Activated naive CD4-positive, alpha-beta T cell treated with anti-CD3 and anti-CD28 coated beads, Interleukin-2, amount 50 U/mL, for 72 hours (primary cell): ENCODE results near the gene PPHLN1. TPM values are rescaled to one million over a fixed set of nuclear protein-coding genes. Genes with fewer than 3 reads are reported as not detected.
"Not testable (repeated sequence)": the region's sequence is repeated elsewhere in the genome, so short reads cannot be mapped to it uniquely, and the experiment has no call there.

Experiments
- ATAC-seq, 2 donors: fragments of 150-1000 bp; cut with Tn5 transposase; 2 replicates each; pipeline ENCODE4 v1.10.0; 2021; ENCODE audit warnings: mild to moderate bottlenecking in 2 of 2, moderate library complexity in 2 of 2
- DNase-seq, 2 donors: peaks; one replicate each; pipeline ENCODE4 v3.0.0; 2021 to 2022; ENCODE audit warnings: low spot score in 2 of 2
- H3K27ac Mint-ChIP-seq, 2 donors: one replicate each; pipeline ENCODE4 v1.8.0; 2022; ENCODE audit warnings: mild to moderate bottlenecking in 2 of 2, mixed read lengths in 2 of 2
- H3K36me3 Mint-ChIP-seq, 2 donors: one replicate each; pipeline ENCODE4 v1.8.0; 2022; ENCODE audit warnings: mixed read lengths in 2 of 2
- H3K9me3 Mint-ChIP-seq, 2 donors: one replicate each; pipeline ENCODE4 v1.8.0; 2022; ENCODE audit warnings: mixed read lengths in 2 of 2
- total RNA-seq, 2 donors: library from RNA; stranded (reverse); gene quantifications; one replicate each; pipeline ENCODE4 v1.2.3, GENCODE V29; 2022

Gene PPHLN1
- total RNA-seq, 2 donors from 2014 or later = 62.8 to 91.0 TPM

DNA sequence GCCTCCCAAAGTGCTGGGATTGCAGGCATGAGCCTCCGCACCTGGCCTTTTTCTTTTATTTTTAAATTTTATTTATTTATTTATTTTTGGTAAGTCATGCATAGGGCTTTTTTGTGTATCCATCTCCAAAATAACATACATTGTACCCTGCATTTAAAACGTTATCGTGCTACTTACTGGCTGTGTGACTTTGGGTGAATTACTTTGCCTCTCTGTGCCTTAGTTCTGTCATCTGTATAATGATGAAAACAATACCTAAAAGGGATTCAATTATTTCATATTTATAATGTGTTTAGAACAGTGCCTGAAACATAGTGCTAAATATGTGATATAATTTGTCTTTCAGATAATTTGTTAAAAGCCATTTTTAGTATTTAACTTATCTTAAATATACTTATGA lies 19.7 kb upstream of the PPHLN1 start:
- H3K36me3 Mint-ChIP-seq = no peaks in the 10 kb centered on the region
- no peak overlapping the region for H3K27ac Mint-ChIP-seq
- no peak for ATAC-seq
- DNase-seq = no peak
- H3K9me3 Mint-ChIP-seq = no peaks in the 10 kb centered on the region

DNA sequence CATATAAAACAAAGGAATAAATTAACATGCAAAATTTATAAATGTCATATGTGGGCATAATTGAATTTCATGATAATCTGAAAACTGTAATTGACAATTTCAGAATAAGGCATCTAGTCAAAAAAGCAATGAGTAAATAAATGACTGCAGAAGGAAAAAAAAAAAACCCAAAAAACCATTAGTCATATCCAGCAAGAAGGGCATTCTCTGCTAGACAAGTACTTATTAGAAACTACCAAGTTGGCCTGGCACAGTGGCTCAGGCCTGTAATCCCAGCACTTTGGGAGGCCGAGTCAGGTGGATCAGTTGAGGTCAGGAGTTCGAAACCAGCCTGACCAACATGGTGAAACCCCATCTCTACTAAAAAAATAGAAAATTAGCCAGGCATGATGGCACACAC lies 17.6 kb upstream of the PPHLN1 start:
- DNase-seq = no peak

DNA sequence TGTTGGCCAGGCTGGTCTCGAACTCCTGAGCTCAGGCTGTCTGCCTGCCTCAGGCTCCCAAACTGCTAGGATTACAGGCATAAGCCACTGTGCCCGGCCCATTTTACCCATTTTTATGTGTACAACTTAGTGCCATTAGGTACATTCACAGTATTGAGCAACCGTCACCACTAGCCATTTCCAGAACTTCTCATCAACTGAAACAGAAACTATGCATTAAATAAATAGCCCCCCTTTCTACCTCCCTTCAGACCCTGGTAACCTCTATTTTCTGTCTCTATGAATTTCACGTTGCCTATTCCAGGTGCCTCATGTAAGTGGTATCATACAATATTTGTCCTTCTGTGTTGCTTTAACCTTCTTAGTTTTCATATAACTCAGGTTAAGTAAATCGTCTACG lies 16.0 kb upstream of the PPHLN1 start:
- DNase-seq (no peak), ATAC-seq (no peak)
- H3K36me3 Mint-ChIP-seq = peaks cover 0 to 3% of the 10 kb centered on the region in 2 donors
- H3K9me3 Mint-ChIP-seq = no peaks in the 10 kb centered on the region
- no peak overlapping the region for H3K27ac Mint-ChIP-seq

More for the DNA sequence above, 17.6 kb upstream of the PPHLN1 start:
- H3K27ac Mint-ChIP-seq = no peak overlapping the region
- no peaks in the 10 kb centered on the region for H3K9me3 Mint-ChIP-seq
- peak in 1 of 2 donors; percentile 64 for ATAC-seq
- H3K36me3 Mint-ChIP-seq = no peaks in the 10 kb centered on the region

DNA sequence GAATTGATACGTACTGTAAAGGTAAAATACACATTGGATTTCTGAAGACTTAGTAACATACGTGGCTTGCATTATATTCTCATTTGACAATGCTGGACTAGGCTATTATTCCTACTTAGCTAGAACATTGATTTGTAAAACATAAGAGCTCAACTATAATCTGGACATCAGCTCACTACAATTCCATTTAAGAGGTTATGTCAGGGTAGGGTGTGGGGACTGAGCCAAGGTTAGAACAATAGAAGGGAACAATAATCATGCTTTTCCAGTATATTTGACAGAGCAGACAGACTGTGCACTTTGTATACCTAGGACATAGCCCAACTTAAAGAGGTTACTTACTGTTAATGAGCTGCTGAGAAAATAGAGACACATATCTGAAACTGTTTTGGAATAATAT lies 10.9 kb upstream of the PPHLN1 start:
- Mint-ChIP-seq H3K27ac (no peak overlapping the region), H3K9me3 (no peaks in the 10 kb centered on the region), H3K36me3 (peaks cover 0 to 5% of the 10 kb centered on the region in 2 donors)
- DNase-seq = no peak
- no peak for ATAC-seq

DNA sequence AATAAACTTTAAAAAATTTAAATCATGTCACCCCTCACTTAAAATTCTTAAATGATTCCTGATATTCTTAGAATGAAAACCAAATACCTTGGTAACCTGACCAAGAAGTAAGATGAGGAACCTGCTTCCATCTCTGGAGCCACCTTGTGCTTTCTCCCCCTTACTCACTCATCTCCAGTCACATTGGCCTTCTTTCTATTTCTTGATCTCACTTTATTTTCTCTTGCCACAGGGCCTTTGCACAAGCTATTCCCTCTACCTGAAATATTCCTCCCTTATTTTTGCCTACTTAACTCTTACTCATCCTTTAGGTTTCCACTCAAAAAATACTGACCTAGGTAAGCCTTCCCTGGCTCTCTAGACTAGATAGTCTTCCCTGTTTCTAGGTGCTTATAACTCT lies 5.2 kb upstream of the PPHLN1 start:
- Mint-ChIP-seq H3K36me3 (peaks cover 7 to 8% of the 10 kb centered on the region in 2 donors), H3K9me3 (no peaks in the 10 kb centered on the region), H3K27ac (no peak overlapping the region)
- DNase-seq (no peak), ATAC-seq (no peak)

DNA sequence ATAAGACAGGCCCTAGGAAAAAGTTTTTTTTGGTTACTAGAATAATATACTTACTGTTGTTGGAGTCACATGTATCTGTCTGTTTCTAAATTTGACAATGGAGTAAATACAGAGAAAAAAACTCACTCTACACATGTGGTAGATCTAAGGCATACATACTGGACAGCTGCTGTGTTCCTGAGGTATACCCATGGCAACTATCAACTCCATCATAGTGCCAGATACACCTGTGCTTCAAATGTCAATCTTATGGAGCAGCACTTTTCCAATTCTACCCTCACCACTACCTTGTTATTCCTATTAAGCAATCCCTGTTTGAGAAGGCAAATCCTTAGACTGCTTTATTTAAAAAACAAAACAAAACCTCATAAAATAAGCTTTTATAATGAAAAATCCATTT lies 3.4 kb upstream of the PPHLN1 start:
- DNase-seq = no peak
- no peaks in the 10 kb centered on the region for H3K9me3 Mint-ChIP-seq
- ATAC-seq = no peak
- peaks cover 22 to 26% of the 10 kb centered on the region in 2 donors for H3K36me3 Mint-ChIP-seq
- no peak overlapping the region for H3K27ac Mint-ChIP-seq

DNA sequence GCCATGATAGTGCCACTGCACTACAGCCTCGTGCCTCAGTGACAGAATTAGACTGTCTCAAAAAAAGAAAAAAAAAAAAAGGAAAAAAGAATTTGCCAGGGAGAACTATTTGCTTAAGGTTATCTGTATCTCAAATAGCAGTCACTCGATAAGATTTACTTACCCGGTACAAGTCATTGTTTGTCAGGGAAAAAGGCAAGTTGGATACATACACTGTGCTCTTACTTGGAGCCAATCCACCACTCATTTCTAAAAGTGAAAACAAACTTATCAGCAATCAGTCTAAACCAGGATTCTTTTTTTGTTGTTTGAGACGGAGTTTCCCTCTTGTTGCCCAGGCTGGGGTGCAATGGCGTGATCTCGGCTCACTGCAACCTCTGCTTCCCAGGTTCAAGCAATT lies 2.1 kb upstream of the PPHLN1 start:
- ATAC-seq (no peak), DNase-seq (no peak)
- no peak overlapping the region for H3K27ac Mint-ChIP-seq
- no peaks in the 10 kb centered on the region for H3K9me3 Mint-ChIP-seq
- peaks cover 22 to 28% of the 10 kb centered on the region in 2 donors for H3K36me3 Mint-ChIP-seq

DNA sequence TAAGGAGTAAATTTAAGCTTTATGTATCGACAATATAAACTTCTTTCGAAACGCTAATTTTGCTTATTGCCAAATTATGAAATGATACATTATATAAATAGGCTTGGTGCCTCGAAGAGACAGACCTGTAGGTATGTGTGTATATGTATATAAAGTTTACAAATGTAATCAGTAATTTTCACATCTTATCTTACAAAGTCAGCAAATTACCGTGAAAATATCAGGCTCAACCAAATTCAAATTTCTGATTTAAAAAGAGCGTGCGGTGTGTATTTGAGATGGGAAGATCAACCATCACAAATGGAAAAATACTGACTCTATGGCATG lies 678 bp upstream of the PPHLN1 start:
- Mint-ChIP-seq H3K36me3 (peaks cover 22 to 28% of the 10 kb centered on the region in 2 donors), H3K27ac (peak overlapping the region; percentile 99), H3K9me3 (no peaks in the 10 kb centered on the region)
- DNase-seq = no peak
- no peak for ATAC-seq

DNA sequence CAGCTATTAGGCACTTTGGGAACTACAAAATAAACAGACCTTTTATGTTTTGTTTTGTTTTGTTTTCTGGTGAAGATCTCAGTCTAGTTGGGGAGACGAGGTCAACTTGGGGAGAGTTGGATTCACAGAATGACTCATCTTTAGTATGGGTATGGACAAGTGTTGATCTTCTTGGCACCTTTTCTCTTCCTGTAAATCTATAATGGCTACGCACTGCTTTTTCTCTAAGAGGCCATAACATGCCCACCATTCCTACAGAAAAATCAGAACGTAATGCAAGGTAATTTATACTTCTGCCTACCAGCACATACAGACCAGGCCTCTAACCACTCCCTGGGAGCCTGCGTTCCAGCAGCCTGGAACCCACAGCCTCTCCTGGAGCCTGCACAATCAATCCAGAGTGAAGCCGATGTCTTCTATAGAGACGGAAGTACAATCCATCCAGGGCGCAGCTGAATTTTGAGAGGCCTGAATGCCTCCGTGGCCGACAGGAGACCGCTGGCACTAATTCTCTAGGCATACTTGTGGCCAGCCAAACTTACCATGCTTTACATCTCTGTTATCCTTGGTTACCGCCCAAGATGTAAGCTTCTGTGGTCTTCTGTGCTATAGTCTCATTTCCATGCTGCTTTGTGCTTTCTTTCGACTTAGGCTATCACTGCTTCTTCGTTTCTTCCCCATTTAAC lies 717 bp downstream of the PPHLN1 start:
- DNase-seq (peak in 1 of 2 donors; percentile 8), ATAC-seq (peak in 1 of 2 donors; percentile 65)
- H3K9me3 Mint-ChIP-seq = no peaks in the 10 kb centered on the region

DNA sequence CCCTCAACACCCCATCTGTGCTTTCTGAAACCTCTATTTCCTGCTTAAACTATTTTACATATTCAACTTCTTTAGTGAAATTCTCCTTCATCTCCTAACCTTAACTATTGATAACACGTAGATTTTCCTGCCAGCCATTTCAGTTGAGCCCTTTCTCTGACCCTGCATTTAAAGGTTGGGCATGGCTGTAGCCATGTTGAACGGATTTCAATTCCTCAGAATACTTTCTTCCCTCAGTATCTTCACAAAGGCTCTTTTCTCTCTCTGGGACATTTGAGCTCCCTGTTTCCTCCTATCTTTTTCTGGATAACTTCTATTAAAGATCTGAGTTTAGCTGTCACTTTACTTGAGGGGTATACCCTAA lies 1.2 kb downstream of the PPHLN1 start:
- Mint-ChIP-seq H3K36me3 (peaks cover 22 to 28% of the 10 kb centered on the region in 2 donors), H3K9me3 (no peaks in the 10 kb centered on the region), H3K27ac (peak overlapping the region; percentile 99)
- no peak for ATAC-seq
- no peak for DNase-seq

More for the DNA sequence above, 717 bp downstream of the PPHLN1 start:
- Mint-ChIP-seq H3K36me3 (peaks cover 22 to 28% of the 10 kb centered on the region in 2 donors), H3K27ac (peak overlapping the region; percentile 99)

DNA sequence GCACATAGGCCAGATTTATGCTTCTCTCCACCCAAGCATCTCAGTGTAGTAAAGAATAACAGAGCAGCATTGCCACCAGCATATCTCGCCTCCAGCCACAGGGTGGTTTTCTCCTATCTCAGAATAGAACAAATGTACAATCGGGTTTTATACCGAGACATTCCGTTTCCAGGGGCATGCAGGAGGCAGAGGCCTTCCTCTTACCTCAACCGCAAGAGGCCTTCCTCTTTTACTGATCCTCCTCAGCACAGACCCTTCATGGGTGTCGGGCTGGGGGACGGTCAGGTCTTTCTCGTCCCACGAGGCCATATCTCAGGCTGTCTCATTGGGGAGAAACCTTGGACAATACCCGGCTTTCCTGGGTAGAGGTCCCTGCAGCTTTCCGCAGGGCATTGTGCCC lies 4.1 kb downstream of the PPHLN1 start:
- H3K36me3 Mint-ChIP-seq = peaks cover 22 to 27% of the 10 kb centered on the region in 2 donors
- not testable (repeated sequence) for DNase-seq, ATAC-seq, H3K27ac Mint-ChIP-seq, H3K9me3 Mint-ChIP-seq

DNA sequence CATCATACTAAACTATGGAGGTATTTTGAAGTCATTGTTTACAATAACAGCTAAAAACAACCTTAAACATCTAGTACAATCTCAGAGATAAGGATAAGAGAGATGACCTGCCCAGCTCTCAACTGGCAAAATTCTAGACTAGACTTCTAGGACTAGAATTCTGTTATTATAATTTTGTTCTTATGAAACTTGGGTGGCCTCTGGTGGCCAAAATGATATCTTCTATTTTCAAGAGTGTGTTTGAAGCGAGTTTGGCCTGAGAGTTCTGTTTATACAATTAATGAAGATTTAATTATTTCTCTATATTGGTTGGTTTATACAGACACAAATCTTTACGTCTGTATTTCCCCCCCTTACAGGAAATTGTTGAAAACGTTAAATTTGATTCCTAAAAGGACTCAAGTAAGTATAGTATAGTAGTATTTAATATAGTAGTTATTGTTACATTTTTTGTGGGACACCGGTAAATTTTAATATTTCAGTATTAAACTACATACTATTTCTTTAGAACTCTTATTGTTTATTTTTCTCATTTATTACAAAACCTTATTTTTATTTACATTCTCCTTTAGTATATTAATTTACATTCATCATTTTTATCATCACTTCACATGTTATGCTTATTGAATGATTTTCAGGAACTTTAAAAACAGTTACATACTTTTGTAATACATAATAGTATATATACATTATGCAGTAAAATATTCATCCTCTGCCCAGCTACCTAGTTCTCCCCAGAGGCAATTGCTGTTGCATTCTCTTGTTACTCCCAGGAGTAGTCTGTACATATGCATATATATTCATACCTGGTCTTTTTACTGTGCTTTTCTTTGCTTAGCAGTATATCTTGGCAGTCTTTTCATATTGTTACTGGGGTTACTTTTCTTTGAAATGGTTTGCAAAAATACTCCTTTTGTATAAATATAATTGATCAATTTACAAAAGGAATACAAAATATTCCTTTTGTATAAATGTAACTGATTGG lies 6.6 kb downstream of the PPHLN1 start:
- ATAC-seq = peak in 1 of 2 donors; percentile 51
- Mint-ChIP-seq H3K9me3 (no peaks in the 10 kb centered on the region), H3K27ac (no peak overlapping the region), H3K36me3 (peaks cover 2 to 5% of the 10 kb centered on the region in 2 donors)
- DNase-seq = peak in 1 of 2 donors; percentile 13

DNA sequence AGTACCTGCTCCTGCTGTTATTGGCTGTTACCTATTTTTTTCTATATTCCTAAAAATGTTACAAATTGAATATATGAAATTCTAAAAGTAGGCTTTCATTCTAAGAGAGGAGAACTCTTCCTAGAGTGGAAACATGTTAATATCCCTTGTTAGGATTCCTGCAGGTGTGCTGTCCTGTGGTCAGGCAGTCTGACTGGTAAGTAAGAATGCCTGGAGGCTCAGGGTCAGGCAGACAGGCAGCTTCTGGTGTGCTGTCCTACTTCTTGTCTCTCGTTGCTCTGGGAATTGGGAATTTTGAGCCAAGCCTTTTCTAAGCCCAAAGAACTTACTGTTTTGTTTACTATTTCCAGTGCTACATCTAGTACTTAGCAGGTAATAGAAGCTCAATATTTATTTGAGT lies 10.3 kb downstream of the PPHLN1 start:
- Mint-ChIP-seq H3K36me3 (peaks cover 0 to 5% of the 10 kb centered on the region in 2 donors), H3K9me3 (no peaks in the 10 kb centered on the region), H3K27ac (no peak overlapping the region)
- ATAC-seq = no peak
- no peak for DNase-seq

DNA sequence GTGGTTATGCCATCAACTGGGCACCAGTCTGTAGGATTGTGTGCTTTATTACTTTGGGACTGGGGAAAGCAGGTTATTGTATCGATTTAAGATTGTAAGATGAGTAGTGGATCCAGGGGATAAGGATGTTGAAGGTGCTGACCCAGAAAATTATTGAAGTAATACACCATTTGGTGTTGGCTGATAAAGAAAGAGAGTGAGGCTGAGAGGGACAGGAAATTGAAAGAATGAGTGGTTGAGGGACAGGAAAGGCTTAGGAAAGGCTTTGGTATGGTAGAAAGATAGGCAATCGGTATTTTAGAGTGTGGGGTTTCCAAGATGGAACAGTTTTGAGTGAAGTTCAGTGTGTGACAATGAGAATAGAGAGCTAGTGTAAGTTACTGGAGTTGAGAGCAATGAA lies 12.3 kb downstream of the PPHLN1 start:
- H3K9me3 Mint-ChIP-seq = no peaks in the 10 kb centered on the region
- H3K27ac Mint-ChIP-seq = peak overlapping the region; percentile 0 to 3
- H3K36me3 Mint-ChIP-seq = peaks cover 0 to 5% of the 10 kb centered on the region in 2 donors
- DNase-seq (no peak), ATAC-seq (no peak)

DNA sequence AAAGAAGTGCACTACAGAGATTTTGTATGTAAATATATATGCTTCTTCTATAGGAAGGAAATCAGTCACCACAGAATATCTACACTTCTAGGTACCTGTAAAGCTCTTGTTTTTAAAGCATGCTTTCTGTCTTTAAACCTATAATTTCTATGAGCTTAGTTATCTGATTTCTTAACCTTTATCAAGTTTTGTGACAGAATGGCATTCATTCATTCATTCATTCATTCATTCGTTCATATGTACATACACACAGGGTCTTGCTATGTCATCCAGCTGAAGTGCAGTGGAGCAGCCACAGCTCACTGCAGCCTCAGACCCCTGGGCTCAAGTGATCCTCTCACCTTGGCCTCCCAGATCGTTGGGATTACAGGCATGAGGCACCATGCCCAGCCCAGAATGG lies 16.1 kb downstream of the PPHLN1 start:
- DNase-seq = no peak
- no peak overlapping the region for H3K27ac Mint-ChIP-seq
- peaks cover 0 to under 1% of the 10 kb centered on the region in 2 donors for H3K36me3 Mint-ChIP-seq
- no peaks in the 10 kb centered on the region for H3K9me3 Mint-ChIP-seq
- no peak for ATAC-seq

DNA sequence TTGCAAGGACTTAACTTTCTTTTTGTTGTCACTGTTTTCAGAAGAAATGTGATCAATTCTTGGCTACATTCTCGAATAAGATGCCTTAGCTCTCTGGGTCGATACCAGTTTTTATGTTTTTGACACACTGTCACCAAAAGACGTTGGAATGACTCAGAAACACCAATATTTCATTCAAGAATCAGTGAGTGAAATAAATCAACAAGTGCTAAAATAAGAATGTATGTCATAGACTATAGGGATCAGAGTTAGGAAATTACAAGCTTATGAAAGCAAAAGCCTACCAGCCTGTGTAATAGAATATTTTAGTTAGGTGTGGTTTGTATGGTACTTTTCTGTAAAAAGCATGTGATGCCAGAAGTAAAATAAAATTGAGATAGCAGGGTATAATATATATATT lies 17.8 kb downstream of the PPHLN1 start:
- peak; percentile 22 to 88 for ATAC-seq
- no peaks in the 10 kb centered on the region for H3K36me3 Mint-ChIP-seq
- H3K27ac Mint-ChIP-seq = peak overlapping the region in 1 of 2 donors; percentile 63

DNA sequence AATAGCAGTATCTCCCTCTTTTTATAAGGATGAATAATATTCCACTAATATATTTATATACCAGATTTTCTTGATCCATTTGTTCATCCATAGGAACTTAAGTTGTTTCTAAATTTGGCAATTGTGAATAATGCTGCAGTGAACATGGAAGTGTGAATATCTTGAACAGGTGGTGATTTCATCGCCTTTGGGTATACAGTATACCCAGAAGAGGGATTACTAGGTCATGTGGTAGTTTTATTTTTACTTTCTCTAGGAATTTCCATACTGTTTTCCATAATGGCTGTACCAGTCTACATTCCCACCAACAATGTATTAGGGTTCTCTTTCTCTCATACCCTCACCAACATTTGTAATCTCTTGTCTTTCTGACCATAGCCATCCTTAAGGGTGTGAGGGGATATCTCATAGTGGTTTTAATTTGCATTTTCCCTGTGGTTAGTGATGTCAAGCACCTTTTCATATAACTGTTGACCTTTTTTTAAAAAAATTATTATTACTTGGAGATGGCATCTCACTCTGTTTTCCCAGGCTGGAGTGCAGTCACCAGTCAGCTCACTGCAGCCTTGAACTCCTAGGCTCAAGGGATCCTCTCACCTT lies 20.5 kb downstream of the PPHLN1 start:
- DNase-seq (no peak), ATAC-seq (peak in 1 of 2 donors; percentile 28)
- no peak overlapping the region for H3K27ac Mint-ChIP-seq
- no peaks in the 10 kb centered on the region for H3K36me3 Mint-ChIP-seq
- no peaks in the 10 kb centered on the region for H3K9me3 Mint-ChIP-seq

More for the DNA sequence above, 17.8 kb downstream of the PPHLN1 start:
- H3K9me3 Mint-ChIP-seq = no peaks in the 10 kb centered on the region
- DNase-seq = no peak
